ENCODE measurements around the gene USP21.

USP21 gene

DNA sequence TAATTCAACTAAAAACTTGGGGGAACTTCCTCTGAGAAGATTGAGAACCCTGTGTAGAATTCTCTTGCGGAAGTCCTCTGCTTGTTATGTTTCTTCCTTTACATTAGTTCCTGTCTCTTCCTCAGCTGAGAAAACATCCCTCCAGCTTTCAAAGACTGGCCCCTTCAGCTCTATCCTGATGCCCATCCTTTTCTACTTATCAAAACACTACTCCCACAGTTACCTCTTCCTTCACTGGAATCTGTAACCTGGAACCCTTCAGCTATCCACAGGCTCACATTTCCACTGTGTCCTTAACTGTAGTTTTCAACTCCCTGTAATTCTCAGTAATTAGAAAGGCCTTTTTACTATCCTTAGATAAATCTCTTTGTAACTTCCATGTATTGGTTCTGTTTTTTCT, 20.9 kb upstream of the USP21 start:
- no peak for DNase-seq

DNA sequence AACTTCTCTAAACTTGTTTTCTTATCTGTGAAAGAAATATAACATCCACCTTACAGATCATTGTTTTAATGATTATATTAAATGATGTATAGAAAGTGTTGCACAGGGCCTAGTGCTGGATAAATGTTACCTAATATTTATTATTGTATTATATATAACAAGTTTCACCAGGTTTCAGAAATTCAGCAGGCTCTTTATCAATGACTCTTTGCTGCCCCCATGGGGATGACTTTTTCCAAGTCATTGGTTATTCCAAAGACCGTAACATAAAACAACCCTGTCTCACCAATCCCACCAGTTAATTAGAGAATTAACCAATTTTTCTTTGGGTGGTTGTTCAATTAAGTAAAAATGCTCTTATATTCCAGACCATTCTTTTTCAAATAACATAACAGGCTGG, 19.5 kb upstream of the USP21 start:
- peak in 1 of 4 experiments; percentile 9 for DNase-seq

DNA sequence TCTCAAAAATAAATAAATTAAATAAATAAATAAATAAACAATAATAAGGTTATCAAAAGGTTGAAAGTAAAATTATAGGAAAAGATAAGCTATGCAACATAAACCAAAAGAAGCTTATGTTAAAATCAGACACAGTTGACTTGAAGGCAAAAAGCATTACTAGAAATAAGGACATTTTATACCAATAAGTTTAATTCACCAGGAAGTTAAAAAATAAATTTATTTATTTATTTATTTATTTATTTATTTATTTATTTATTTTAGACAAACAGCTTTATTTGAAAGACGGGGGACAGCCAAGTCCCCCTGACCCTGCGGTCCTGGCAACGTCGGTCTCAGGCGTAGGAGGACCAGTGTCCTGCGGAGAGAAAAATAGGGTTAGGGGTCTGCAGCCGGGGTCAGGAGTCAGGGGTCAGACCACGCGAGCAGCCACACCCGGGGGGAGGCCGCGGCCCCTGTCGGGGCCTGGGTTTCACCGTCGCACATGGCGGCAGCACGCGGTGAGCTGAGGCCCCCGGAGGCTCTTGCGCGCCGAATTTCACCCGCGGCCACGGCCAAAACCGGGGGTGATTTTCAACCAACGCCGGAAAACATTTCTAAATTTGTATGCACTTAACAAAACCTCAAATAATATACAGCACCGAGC, 18.4 kb upstream of the USP21 start:
- DNase-seq, result no peak

DNA sequence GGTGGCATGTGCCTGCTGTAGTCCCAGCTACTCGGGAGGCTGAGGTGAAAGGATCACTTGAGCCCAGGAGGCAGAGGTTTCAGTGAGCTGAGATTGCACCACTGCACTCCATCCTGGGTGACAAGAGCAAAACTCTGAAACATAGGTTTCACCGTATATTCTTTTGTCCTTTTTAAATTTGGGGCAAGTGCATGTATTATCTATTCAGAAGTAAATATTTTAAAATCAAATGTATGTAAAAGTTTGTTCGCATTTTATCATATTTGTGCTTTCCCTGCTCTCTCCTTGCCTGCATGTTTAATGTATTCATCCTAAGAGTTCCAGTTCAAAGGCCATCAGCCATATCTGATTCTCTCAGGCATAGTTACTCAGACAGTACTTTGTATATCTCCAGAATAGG, 13.5 kb upstream of the USP21 start:
- DNase-seq, result no peak

DNA sequence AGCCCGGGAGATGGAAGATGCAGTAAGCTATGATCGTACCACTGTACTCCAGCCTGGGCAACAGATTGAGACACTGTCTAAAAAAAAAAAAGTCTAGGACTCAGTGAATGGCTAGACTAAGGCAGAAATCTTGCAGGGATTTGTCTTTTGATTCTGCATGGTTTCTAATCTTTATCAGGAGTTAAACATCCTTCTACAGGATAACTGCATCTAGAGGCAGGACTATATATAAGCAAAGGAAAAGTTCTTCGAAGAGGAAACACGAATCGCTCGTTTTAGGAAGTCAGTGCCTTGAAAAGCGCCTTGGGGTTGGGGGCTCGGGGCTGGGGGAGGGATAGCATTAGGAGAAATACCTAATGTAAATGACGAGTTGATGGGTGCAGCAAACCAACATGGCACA, 6.1 kb upstream of the USP21 start:
- no peak for DNase-seq

DNA sequence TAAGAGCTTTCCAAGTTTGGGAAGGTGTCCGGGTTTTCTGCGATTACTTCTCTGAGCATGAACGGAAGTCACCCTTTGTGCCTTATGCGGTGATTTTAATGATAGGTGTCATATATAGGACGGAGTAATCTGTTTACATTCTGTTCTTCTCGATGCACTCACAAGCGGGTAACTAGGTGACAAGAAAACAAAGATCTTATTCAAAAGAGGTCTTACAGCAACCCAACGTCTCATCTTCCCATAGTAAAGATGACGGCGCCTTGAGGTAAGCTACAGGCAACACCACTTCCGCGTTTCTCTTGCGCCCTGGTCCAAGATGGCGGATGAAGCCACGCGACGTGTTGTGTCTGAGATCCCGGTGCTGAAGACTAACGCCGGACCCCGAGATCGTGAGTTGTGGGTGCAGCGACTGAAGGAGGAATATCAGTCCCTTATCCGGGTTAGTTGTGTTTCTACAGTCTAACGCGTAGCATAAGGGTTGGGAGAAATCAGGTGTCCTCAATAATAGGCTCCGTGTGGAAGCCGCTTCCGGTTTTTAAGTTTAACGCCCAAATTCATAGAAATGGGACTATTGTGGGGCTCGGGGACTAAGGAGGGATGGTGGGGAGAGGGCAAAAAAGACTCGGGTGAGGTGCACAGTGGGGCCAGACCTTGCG, 5.5 kb upstream of the USP21 start, which contains the start of gene UFC1:
Gene UFC1, plus strand, starts transcription at position 297 of the 656 bp plus-strand sequence. Its CDS starts 20 bp downstream, at position 317.
- peak; percentile 39 to 69 (median 62) for DNase-seq

DNA sequence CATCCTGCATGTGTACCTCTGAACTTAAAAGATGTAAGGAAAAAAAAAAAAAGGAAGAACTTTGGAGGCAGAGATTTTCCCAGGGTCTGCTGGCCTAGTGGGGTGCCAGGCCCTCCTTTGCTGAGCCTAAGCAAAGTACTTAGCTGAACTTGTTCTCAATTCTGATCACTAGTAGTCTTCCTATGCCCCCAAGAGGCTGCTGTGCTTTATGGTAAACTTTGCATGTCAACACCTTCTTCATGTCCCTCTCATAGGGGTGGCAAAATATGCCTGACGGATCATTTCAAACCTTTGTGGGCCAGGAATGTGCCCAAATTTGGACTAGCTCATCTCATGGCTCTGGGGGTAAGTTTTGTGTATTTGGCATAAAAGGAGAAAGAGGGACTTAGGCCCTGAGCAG, 1.4 kb upstream of the USP21 start:
- DNase-seq, result no peak

DNA sequence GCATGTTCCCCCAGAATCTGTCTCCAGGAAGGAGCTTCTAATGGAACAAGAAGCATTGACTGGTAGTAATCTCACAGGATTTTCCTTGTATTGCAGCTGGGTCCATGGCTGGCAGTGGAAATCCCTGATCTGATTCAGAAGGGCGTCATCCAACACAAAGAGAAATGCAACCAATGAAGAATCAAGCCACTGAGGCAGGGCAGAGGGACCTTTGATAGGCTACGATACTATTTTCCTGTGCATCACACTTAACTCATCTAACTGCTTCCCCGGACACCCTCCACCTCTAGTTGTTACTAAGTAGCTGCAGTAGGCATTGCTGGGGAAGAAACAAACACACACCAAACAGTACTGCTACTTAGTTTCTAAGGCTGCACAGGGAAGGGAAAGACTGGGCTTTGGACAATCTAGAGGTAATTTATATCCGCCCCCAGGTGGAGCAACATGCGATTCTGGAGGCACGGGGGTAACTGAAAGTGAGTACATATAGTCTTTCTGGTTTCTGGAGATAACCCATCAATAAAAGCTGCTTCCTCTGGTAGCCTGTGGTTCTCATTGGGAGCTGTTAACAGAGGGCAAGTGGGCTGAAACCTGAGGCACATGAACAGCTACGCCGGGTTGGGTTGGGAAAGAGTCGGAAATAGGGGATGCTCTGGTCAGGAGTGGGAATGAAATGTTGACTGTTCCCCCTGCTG, 837 bp upstream of the USP21 start:
- no peak for DNase-seq

DNA sequence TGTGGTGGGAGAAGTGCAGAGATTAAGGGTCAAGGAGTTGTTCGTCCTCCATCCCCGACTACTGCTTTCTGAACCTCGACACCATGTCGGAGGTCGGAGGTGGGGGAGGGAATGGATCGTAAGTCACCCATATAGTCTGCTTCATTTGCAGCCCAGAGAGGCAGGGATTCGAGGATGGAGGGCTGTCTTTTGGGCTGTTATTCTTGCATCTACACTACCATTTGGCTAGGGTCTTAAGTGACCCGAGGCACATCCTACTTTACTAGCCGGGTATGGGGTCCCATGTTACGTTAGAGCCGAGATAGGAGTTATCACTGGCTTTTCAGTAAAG, 578 bp downstream of the USP21 start:
- no peak for DNase-seq

DNA sequence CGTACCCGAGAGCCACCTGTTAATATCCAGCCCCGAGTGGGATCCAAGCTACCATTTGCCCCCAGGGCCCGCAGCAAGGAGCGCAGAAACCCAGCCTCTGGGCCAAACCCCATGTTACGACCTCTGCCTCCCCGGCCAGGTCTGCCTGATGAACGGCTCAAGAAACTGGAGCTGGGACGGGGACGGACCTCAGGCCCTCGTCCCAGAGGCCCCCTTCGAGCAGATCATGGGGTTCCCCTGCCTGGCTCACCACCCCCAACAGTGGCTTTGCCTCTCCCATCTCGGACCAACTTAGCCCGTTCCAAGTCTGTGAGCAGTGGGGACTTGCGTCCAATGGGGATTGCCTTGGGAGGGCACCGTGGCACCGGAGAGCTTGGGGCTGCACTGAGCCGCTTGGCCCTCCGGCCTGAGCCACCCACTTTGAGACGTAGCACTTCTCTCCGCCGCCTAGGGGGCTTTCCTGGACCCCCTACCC, 1.4 kb downstream of the USP21 start:
- no peak for DNase-seq

DNA sequence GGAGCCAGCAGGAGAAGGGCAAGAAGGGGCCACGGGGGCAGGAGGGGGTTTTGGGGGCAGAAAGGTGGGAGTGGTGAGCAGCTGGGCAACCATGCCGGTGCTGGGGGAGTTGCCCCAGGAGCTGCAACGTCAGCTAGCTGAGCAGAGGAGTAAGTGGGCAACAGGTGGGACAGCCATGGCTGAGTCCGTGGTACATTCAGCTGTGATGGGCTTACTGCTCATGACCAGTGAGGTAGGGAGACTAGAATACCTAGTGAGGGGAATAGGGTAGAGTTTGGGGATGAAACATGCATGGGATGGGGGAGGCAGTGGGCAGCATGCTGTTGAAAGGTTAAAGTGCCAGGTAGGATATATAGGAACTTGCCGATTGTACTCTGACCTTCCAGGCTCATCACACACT, 2.4 kb downstream of the USP21 start:
- no peak for DNase-seq

DNA sequence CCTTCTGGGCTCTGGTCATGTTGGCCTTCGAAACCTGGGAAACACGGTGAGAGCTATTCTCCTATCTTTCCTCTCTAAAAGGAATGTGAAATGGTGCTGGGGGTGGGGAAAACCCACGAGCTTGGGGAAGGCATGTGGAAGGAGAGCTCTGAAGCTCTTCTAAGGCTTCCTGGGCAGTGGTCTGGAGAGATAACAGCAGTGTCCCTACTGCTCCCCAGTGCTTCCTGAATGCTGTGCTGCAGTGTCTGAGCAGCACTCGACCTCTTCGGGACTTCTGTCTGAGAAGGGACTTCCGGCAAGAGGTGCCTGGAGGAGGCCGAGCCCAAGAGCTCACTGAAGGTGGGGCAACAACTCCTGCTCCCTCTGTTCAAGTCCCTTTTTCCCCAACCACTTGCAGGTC, 2.8 kb downstream of the USP21 start:
- DNase-seq, result no peak

DNA sequence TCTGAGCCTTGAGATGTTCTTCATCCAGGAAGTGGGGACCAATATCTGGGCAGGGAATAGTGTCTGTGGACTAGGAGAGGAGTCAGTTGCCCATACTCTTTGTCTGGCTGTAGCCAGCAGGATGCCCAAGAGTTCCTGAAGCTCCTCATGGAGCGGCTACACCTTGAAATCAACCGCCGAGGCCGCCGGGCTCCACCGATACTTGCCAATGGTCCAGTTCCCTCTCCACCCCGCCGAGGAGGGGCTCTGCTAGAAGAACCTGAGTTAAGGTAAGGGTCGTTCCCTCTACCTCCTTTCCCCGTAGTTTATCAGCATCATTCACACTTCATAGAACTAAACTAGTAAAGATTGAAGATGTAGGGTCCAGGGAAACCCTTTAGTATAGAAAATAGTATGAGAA, 3.5 kb downstream of the USP21 start:
- DNase-seq, result no peak

DNA sequence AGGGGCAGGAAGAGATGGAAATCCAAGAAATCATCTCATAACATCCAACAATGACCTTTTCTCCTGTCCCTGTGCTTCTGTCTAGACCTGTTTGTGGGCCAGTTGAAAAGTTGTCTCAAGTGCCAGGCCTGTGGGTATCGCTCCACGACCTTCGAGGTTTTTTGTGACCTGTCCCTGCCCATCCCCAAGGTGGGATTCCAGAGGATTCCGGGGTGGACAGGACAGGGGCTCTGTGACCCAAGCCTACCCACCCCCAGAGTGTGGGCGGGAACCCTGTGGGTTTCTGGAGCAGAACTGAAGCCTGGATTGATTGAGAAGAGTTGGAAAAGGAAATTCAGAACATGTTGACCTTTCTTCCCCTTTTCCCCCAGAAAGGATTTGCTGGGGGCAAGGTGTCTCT, 4.5 kb downstream of the USP21 start:
- DNase-seq, result no peak

DNA sequence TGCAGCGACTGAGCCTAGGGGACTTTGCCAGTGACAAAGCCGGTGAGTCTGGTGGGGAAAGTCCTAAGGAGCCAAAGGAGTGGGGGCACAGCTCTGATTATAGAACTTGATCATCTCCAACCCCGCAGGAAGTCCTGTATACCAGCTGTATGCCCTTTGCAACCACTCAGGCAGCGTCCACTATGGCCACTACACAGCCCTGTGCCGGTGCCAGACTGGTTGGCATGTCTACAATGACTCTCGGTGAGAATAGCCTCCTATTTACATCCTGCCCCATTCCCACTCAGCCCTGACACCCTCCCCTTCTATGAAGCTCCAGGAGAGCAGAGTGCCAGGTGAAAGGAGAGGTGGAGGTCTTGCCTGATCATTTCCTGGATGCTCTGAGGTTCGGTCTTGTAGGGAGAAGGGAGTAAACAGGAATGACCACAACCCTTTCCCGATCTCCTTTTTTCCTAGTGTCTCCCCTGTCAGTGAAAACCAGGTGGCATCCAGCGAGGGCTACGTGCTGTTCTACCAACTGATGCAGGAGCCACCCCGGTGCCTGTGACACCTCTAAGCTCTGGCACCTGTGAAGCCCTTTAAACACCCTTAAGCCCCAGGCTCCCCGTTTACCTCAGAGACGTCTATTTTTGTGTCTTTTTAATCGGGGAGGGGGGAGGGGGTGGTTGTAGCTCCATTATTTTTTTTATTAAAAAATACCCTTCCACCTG, 5.8 kb downstream of the USP21 start:
- DNase-seq, result no peak

DNA sequence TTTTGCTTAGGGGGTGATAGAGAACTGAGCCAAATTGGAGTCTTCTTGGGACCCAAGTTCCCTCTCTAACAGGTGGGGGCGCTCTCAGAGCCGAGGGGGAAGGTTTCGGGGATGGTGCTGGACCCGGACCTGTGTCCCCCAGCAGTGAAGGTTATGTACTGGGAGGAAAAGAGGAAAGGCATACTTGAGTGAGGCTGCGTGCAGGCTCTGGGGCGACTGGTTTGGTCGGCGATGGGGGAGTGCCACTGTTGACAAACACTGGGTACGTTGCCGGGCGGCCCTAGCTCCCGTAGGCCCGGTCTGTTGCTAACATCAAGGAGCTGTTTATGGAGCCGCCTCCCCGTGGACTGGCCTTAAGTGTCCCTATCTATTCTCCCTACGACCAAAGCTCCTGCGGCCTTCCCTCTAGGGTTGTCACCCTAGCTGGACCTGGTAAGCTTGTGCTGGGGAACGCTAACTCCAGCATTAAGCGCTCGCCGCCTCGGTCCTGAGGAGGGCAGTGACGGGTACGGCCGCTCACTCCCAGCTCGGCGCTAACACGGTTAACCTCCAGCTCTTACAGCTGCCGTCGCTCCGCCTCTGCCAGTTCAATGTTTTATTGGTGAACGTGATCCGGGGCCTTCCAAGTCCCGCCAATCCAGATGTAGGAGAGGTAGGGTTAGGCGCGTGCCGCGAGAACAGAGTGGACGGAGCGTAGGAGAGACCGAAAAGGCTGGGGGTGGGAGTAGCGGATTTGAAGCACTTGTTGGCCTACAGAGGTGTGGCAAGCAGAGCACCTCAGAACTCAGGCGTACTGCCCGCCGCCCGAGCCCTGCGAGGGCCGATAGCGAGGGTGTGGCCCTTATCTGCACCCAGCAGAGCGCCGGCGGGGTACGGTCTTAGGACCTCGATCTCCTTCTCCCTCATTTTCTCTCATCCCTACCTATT, 6.7 kb downstream of the USP21 start, which contains the start of gene PPOX:
Gene PPOX, plus strand, starts transcription at position 685 of the 927 bp plus-strand sequence. CDS start 422 bp downstream, outside the sequence.
- peak; percentile 70 to 86 (median 80) for DNase-seq

DNA sequence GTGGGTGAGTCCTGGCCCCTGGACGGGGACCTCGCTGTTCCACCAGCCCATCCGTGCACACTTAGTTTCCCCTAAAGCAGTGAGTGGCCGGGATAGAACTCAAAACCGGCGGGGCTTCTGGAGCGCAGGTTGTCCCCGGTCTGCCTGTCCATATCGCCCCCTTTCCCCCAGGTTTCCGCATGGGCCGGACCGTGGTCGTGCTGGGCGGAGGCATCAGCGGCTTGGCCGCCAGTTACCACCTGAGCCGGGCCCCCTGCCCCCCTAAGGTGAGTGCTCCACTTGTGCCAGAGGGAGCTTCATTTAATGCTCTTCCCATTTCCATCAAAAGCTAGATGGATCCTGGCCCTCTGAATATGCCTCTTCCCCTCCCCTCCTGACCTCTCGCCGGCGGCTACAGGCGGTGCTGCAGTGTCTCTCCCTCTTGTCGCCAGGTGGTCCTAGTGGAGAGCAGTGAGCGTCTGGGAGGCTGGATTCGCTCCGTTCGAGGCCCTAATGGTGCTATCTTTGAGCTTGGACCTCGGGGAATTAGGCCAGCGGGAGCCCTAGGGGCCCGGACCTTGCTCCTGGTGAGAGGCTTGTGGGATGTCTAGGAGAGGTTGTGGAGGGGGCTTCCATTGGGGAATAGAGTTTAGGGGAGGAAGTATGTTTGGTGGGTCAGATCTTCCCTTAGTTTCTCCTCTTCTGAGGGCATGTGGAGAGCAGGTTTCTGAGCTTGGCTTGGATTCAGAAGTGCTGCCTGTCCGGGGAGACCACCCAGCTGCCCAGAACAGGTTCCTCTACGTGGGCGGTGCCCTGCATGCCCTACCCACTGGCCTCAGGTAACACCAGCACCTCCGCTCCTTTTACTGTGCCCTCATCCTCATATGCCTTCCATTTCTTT, 7.6 kb downstream of the USP21 start:
- DNase-seq, result no peak

DNA sequence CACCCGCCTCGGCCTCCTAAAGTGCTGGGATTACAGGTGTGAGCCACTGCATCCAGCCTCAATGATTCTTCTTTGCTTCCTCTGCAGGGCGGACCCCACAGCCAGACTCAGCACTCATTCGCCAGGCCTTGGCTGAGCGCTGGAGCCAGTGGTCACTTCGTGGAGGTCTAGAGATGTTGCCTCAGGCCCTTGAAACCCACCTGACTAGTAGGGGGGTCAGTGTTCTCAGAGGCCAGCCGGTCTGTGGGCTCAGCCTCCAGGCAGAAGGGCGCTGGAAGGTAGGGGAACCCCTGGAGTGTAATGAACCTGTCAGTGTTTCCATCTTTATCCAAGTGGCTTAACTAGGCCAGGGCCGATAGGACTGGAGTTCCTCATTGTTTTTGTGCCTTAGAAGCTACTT, 9.6 kb downstream of the USP21 start:
- no peak for DNase-seq

DNA sequence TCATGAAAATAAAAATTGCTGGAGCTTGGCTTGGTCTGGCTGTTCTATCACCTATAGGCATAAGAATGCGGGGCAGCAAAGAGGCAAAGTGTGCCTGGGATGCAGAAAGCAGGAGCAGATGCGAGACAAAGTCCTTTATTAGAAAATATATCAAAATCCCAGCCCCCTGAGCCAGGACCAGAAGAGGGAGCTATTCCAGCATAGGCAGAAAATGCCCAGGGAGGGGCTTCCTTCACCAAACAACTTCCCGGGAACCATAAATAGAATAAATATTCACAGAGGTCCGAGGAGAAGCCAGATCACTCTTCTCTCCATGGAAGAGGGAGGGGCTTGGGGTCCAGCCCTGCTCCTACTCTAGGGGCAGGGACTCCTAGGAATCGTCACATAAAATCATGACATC, 11.9 kb downstream of the USP21 start:
- DNase-seq, result no peak

DNA sequence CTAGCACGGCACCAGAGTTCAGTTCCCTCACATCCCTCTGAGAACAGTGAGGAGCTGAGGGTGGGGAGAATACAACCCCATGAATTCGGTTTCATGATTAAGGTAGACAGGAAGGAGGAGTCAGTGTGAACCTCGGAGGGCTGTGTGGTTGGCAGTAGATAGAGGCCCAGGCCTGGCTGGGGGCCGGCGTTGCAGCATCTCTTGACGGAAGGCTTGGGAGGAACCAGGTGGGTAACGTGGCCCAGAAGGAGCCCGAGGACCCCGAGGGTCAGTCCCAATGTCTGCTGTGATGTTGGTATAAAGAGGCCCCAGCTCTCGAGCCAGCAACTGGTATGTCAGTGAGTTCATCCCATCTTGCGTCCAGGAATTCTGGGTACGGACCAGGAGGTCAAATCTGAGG, 12.4 kb downstream of the USP21 start:
- DNase-seq, result no peak

DNA sequence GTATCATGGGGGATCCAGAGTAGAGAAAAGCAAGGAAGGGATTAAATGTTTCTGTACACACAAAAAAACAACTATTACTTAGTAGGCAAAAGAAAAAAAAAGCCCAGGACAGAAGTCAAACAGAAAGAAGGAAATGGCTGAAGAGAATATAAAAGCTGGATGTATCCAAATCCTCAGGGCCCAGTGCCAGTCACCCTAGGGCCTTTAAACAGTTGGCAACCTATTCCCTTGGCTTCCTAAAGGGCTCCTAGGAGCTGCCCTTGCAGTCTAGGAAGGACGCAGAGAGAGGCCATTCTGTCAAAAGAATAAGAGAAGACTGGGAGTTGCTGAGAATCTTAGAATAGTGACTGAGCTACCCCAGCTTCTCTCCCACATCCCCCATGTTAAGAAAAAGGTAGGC, 13.0 kb downstream of the USP21 start:
- DNase-seq, result no peak

All from activated naive CD4-positive, alpha-beta T cell (primary cell).